ENCODE data around the gene TOR1AIP1. TPM values are rescaled to one million over a fixed set of nuclear protein-coding genes. Genes with fewer than 3 reads are reported as not detected.

The TOR1AIP1 gene
- total RNA-seq, 5 donors from 2014 or later (not counting 1 experiment from before 2014, with no cell fraction given): 41.1 to 60.3 (median 44.7) TPM

DNA sequence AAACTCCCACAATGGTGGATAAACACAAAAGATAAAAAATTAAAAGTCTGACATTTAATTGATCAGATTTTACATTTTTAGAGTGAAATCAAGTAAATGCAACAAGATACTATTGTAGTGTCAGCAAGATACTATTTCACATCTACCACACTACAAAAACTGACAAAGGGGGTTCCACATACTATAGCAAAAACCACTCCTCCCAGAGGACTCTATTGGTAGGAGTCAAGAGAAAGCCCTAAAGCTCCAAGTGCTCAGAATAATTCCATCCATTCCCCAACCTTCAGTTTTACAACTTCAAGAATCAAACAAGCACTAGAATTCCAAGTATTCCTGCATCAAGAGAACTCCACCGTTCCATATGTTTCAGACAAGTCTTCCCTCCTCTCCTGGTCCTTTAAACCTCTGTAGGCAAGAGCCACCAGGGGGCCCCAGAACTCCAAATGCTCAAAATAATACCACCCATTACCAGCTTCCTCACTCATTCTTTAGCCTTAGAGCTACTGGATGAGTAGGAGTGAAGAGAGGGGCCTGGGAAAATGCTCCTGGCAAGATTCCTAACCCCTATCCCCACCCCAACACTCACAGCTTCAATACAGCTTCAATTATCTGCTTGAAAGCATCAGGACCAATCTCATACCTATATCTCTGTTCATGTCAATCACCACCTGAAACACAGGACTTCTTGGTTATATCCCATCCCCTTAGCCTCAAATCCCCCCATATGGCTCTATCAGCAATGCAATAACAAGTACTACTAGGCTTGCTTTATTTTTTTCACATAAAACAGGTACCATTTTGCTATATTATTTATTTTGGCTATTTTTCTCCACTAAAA, 14.4 kb upstream of the TOR1AIP1 start:
- no peaks in the 10 kb centered on the region for H3K27me3 Mint-ChIP-seq
- Histone ChIP-seq H3K4me1 (ENCODE audit: control insufficient read depth in 1 of 2, extremely low read depth in 1 of 2, insufficient read depth in 2 of 2, low read length in 2 of 2) (peaks cover 0 to 3% of the 10 kb centered on the region in 2 experiments), H3K9me3 (no peaks in the 10 kb centered on the region), H3K27me3 (replicated peaks in 1 of 2; ENCODE audit: control insufficient read depth in 2 of 2, extremely low read depth in 1 of 2, insufficient read depth in 2 of 2, low read length in 1 of 2) (no peaks in the 10 kb centered on the region), H3K4me3 (ENCODE audit: control insufficient read depth in 1 of 2, extremely low read depth in 1 of 2, low read length in 1 of 2) (no peak overlapping the region), H3K27ac (ENCODE audit: low read length) (no peak overlapping the region), H3K36me3 (ENCODE audit: control insufficient read depth in 2 of 2, extremely low read depth in 1 of 2, insufficient read depth in 1 of 2, low read length in 1 of 2) (peaks cover 4 to 36% of the 10 kb centered on the region in 2 donors)
- 0% methylated on average over 1 of the region's 1 CpG for WGBS (ENCODE audit: insufficient coverage)
- peak overlapping the region in 1 of 2 donors; percentile 8 for H3K27ac Mint-ChIP-seq
- peak in 34 of 35 experiments; percentile 12 to 69 (median 43) for DNase-seq
- peaks cover 29% of the 10 kb centered on the region for H3K36me3 Mint-ChIP-seq
- H3K9me3 Mint-ChIP-seq: no peaks in the 10 kb centered on the region
- CTCF ChIA-PET: interaction anchor here (0.6 to 6.1 kb wide), 23 partner anchors 10 to 1144 kb away, joined by 3 to 28 read pairs (median 4); partner anchors contain the start of genes TOR1AIP2 (in 2 of the 2) and TOR1AIP1 (in 1 of the 2)
- ATAC-seq (replicated peaks in 1 of 4): peak; percentile 73 to 80 (median 76)
- POLR2A ChIA-PET: interaction anchor here (0.5 to 0.9 kb wide), 3 partner anchors 12 to 287 kb away, joined by 3 to 6 read pairs (median 3); no protein-coding TSS in a partner anchor
- no peak overlapping the region for H3K4me3 Mint-ChIP-seq
- H3K4me1 Mint-ChIP-seq: peaks cover 16 to 29% (median 24%) of the 10 kb centered on the region in 3 donors

DNA sequence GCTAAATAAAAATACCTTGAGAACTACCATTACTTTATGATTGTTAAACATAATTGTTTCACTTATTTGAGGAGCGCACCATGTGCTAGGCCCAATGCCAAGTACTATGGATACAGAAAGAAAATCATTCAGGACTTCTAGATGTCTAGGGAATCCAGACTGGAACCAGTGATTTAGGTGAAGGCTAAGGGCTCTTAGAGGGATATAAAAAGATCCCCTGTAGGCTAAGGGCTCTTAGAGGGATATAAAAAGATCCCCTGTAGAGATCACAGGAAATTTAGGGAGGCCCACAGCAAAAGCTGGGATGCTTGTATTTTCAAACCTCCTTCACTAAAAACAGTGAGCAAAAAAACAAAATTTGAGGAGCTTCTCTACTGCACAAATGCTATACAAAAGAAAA, 11.2 kb upstream of the TOR1AIP1 start:
- DNase-seq (no peak), ATAC-seq (replicated peaks in 1 of 4) (no peak)
- Mint-ChIP-seq H3K4me1 (peaks cover 35 to 55% (median 49%) of the 10 kb centered on the region in 3 donors), H3K4me3 (no peak overlapping the region), H3K27me3 (no peaks in the 10 kb centered on the region), H3K9me3 (no peaks in the 10 kb centered on the region), H3K27ac (peak overlapping the region in 1 of 2 donors; percentile 28), H3K36me3 (peaks cover 18% of the 10 kb centered on the region)
- H3K4me1 ChIP-seq (ENCODE audit: control insufficient read depth in 1 of 2, extremely low read depth in 1 of 2, insufficient read depth in 2 of 2, low read length in 2 of 2): peaks cover 1 to 3% of the 10 kb centered on the region in 2 experiments
- WGBS (ENCODE audit: insufficient coverage): 100% methylated on average over 1 of the region's 1 CpG
- H3K27ac ChIP-seq (ENCODE audit: low read length): no peak overlapping the region
- H3K4me3 ChIP-seq (ENCODE audit: control insufficient read depth in 1 of 2, extremely low read depth in 1 of 2, low read length in 1 of 2): no peak overlapping the region
- H3K36me3 ChIP-seq (ENCODE audit: control insufficient read depth in 2 of 2, extremely low read depth in 1 of 2, insufficient read depth in 1 of 2, low read length in 1 of 2): peaks cover 4 to 28% of the 10 kb centered on the region in 2 donors
- H3K27me3 ChIP-seq (replicated peaks in 1 of 2; ENCODE audit: control insufficient read depth in 2 of 2, extremely low read depth in 1 of 2, insufficient read depth in 2 of 2, low read length in 1 of 2): no peaks in the 10 kb centered on the region
- POLR2A ChIA-PET: no interaction called here
- CTCF ChIA-PET: interaction anchor here in 1 of 2 donors (1.6 kb wide), 1 partner anchor 308 kb away, joined by 8 read pairs; no protein-coding TSS in a partner anchor
- H3K9me3 ChIP-seq: no peaks in the 10 kb centered on the region

DNA sequence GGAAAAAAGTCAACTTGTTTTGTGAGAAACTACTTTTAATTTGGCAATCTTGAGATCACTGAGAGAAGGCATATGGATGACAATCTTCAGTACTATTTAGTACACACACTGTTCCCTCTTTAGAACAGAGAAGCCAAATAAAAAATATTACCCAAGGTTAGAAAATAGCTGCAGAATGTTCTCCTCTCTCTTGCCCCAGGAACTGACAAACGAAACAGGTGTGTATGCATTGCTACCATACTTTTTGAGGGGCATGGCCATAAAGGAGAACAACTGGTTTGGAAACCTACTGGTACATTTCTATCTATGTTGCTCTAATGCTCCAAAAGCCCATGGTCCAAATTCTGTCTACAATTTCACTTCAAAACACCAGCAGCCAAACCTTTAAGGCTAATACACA, 10.1 kb upstream of the TOR1AIP1 start:
- Histone ChIP-seq H3K27me3 (replicated peaks in 1 of 2; ENCODE audit: control insufficient read depth in 2 of 2, extremely low read depth in 1 of 2, insufficient read depth in 2 of 2, low read length in 1 of 2) (no peaks in the 10 kb centered on the region), H3K9me3 (no peaks in the 10 kb centered on the region), H3K4me1 (ENCODE audit: control insufficient read depth in 1 of 2, extremely low read depth in 1 of 2, insufficient read depth in 2 of 2, low read length in 2 of 2) (peaks cover 4 to 8% of the 10 kb centered on the region in 2 experiments), H3K27ac (ENCODE audit: low read length) (no peak overlapping the region), H3K4me3 (ENCODE audit: control insufficient read depth in 1 of 2, extremely low read depth in 1 of 2, low read length in 1 of 2) (no peak overlapping the region), H3K36me3 (ENCODE audit: control insufficient read depth in 2 of 2, extremely low read depth in 1 of 2, insufficient read depth in 1 of 2, low read length in 1 of 2) (peaks cover under 1 to 21% of the 10 kb centered on the region in 2 donors)
- no peaks in the 10 kb centered on the region for H3K27me3 Mint-ChIP-seq
- H3K4me1 Mint-ChIP-seq: peaks cover 40 to 63% (median 56%) of the 10 kb centered on the region in 3 donors
- no peak for DNase-seq
- ATAC-seq (replicated peaks in 1 of 4): no peak
- H3K36me3 Mint-ChIP-seq: peaks cover 13% of the 10 kb centered on the region
- peak overlapping the region in 1 of 2 donors; percentile 68 for H3K27ac Mint-ChIP-seq
- H3K9me3 Mint-ChIP-seq: no peaks in the 10 kb centered on the region
- no CpG with 5 or more reads among the region's 1 CpG for WGBS (ENCODE audit: insufficient coverage)
- H3K4me3 Mint-ChIP-seq: no peak overlapping the region
- POLR2A ChIA-PET: interaction anchor here in 1 of 2 donors (1.0 kb wide), 1 partner anchor 10 kb away, joined by 5 read pairs; the partner anchor contains the start of gene TOR1AIP1
- CTCF ChIA-PET: interaction anchor here in 1 of 2 donors (0.5 kb wide), 1 partner anchor 133 kb away, joined by 3 read pairs; no protein-coding TSS in a partner anchor

DNA sequence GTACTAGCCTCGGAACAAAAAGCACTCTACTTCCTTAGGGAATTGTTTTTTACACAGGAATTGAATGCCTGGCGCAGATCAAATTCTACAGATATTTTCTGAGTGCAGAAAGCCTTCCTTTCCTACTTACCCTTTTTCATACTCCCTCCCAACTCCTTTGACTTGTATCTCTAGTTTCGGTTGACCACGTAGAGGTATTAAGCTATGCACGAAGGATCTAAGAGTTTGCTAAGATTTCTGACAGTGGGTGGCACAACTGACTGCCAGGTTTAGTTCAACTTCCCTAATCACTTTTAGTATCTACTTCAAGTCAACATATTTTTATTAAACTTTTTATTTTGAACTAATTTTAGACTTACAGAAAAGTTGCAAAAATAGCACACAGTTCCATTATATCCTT, 9.5 kb upstream of the TOR1AIP1 start:
- Mint-ChIP-seq H3K4me3 (no peak overlapping the region), H3K9me3 (no peaks in the 10 kb centered on the region), H3K36me3 (peaks cover 11% of the 10 kb centered on the region), H3K4me1 (peaks cover 40 to 64% (median 57%) of the 10 kb centered on the region in 3 donors), H3K27ac (no peak overlapping the region), H3K27me3 (no peaks in the 10 kb centered on the region)
- peaks cover 9% of the 10 kb centered on the region in 2 experiments for H3K4me1 ChIP-seq (ENCODE audit: control insufficient read depth in 1 of 2, extremely low read depth in 1 of 2, insufficient read depth in 2 of 2, low read length in 2 of 2)
- POLR2A ChIA-PET: interaction anchor here in 1 of 2 donors (1.0 kb wide), 1 partner anchor 10 kb away, joined by 5 read pairs; the partner anchor contains the start of gene TOR1AIP1
- ATAC-seq (replicated peaks in 1 of 4) (no peak), DNase-seq (no peak)
- WGBS (ENCODE audit: insufficient coverage): no CpG with 5 or more reads among the region's 5 CpGs
- no peak overlapping the region for H3K4me3 ChIP-seq (ENCODE audit: control insufficient read depth in 1 of 2, extremely low read depth in 1 of 2, low read length in 1 of 2)
- CTCF ChIA-PET: no interaction called here
- H3K36me3 ChIP-seq (ENCODE audit: control insufficient read depth in 2 of 2, extremely low read depth in 1 of 2, insufficient read depth in 1 of 2, low read length in 1 of 2): peaks cover 0 to 21% of the 10 kb centered on the region in 2 donors
- H3K27ac ChIP-seq (ENCODE audit: low read length): no peak overlapping the region
- H3K9me3 ChIP-seq: no peaks in the 10 kb centered on the region
- no peaks in the 10 kb centered on the region for H3K27me3 ChIP-seq (replicated peaks in 1 of 2; ENCODE audit: control insufficient read depth in 2 of 2, extremely low read depth in 1 of 2, insufficient read depth in 2 of 2, low read length in 1 of 2)

DNA sequence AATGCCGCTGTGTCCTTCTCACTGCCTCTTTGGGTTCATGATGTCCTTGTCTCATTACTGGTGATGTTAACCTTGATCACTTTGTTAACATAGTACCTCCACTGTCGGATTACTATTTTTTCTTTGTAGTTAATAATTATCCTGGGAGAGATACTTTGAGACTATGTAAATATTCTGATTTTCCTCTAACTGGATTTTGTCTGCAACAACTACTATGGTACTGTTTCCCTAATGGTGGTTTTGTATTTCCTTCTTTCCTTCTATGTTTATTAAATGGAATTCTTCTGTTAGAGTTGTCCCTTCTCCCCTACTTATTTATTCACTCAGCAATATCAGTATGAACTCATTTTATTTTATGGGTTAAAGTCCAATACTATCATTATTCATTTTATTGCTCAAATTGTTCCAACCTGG, 8.6 kb upstream of the TOR1AIP1 start:
- WGBS (ENCODE audit: insufficient coverage): no CpG with 5 or more reads among the region's 2 CpGs
- Histone ChIP-seq H3K27me3 (replicated peaks in 1 of 2; ENCODE audit: control insufficient read depth in 2 of 2, extremely low read depth in 1 of 2, insufficient read depth in 2 of 2, low read length in 1 of 2) (no peaks in the 10 kb centered on the region), H3K9me3 (no peaks in the 10 kb centered on the region), H3K4me3 (ENCODE audit: control insufficient read depth in 1 of 2, extremely low read depth in 1 of 2, low read length in 1 of 2) (no peak overlapping the region), H3K36me3 (ENCODE audit: control insufficient read depth in 2 of 2, extremely low read depth in 1 of 2, insufficient read depth in 1 of 2, low read length in 1 of 2) (peaks cover 0 to 21% of the 10 kb centered on the region in 2 donors), H3K27ac (ENCODE audit: low read length) (no peak overlapping the region), H3K4me1 (ENCODE audit: control insufficient read depth in 1 of 2, extremely low read depth in 1 of 2, insufficient read depth in 2 of 2, low read length in 2 of 2) (peaks cover 10 to 12% of the 10 kb centered on the region in 2 experiments)
- CTCF ChIA-PET: no interaction called here
- H3K36me3 Mint-ChIP-seq: peaks cover 11% of the 10 kb centered on the region
- POLR2A ChIA-PET: no interaction called here
- H3K27me3 Mint-ChIP-seq: no peaks in the 10 kb centered on the region
- ATAC-seq (replicated peaks in 1 of 4) (no peak), DNase-seq (no peak)
- no peak overlapping the region for H3K4me3 Mint-ChIP-seq
- H3K9me3 Mint-ChIP-seq: no peaks in the 10 kb centered on the region
- H3K27ac Mint-ChIP-seq: no peak overlapping the region
- H3K4me1 Mint-ChIP-seq: peaks cover 43 to 65% (median 57%) of the 10 kb centered on the region in 3 donors

DNA sequence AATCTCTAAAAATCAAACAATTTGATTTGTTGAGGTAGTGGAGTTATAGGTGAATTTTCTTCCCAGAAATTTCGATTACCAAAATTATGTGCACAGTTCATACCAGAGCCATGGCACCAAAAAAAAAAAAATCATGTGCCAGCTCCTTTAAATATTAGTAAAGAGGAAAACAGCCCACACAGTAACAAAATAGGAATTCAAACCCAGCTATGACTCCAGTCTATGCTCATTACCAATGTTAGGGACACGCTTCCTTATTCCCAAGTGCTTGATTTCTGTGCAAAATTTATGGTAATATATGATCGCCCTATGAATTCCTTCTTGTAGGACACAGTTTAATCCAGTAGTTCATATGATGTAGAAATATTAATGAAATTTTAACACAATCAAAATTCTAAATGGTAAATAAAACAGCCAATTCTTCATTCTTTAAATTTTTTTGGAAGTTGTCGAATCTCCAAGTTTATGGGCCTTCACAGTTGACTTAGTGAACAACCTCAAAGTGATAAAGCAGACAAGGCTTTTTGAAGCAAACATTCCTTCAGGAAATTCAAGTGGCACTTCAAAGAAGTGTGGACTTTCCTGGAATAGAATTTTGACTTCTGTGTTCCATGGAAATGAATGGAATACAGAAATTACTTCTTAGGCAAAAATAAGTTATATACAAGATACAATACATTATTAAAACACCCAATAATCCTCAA, 6.3 kb upstream of the TOR1AIP1 start:
- DNase-seq (no peak), ATAC-seq (replicated peaks in 1 of 4) (no peak)
- H3K4me1 ChIP-seq (ENCODE audit: control insufficient read depth in 1 of 2, extremely low read depth in 1 of 2, insufficient read depth in 2 of 2, low read length in 2 of 2): peaks cover 10 to 12% of the 10 kb centered on the region in 2 experiments
- peaks cover 0 to 21% of the 10 kb centered on the region in 2 donors for H3K36me3 ChIP-seq (ENCODE audit: control insufficient read depth in 2 of 2, extremely low read depth in 1 of 2, insufficient read depth in 1 of 2, low read length in 1 of 2)
- WGBS (ENCODE audit: insufficient coverage): 100% methylated on average over 1 of the region's 4 CpGs
- H3K27me3 ChIP-seq (replicated peaks in 1 of 2; ENCODE audit: control insufficient read depth in 2 of 2, extremely low read depth in 1 of 2, insufficient read depth in 2 of 2, low read length in 1 of 2): no peaks in the 10 kb centered on the region
- ChIA-PET CTCF (interaction anchor here (0.6 to 2.7 kb wide), 5 partner anchors 61 to 1191 kb away, joined by 3 to 16 read pairs (median 5); no protein-coding TSS in a partner anchor), POLR2A (interaction anchor here (0.6 to 0.7 kb wide), 2 partner anchors 299 to 1241 kb away, joined by 3 to 4 read pairs; no protein-coding TSS in a partner anchor)
- Mint-ChIP-seq H3K4me3 (peak overlapping the region in 1 of 3 donors; percentile 96), H3K9me3 (no peaks in the 10 kb centered on the region), H3K27ac (no peak overlapping the region), H3K4me1 (peaks cover 51 to 68% (median 65%) of the 10 kb centered on the region in 3 donors), H3K27me3 (no peaks in the 10 kb centered on the region), H3K36me3 (peaks cover 11% of the 10 kb centered on the region)
- H3K9me3 ChIP-seq: no peaks in the 10 kb centered on the region
- no peak overlapping the region for H3K27ac ChIP-seq (ENCODE audit: low read length)
- H3K4me3 ChIP-seq (ENCODE audit: control insufficient read depth in 1 of 2, extremely low read depth in 1 of 2, low read length in 1 of 2): no peak overlapping the region
